HepG2 (cell line): Measurements from ENCODE around the gene SH3BP2. TPM values are rescaled to one million over a fixed set of nuclear protein-coding genes. Genes with fewer than 3 reads are reported as not detected.

Source experiments
- ATAC-seq: fragments of 200-7000 bp; cut with Tn5 transposase; 3 replicates; pipeline ENCODE4 v1.9.1; 2020; ENCODE audit warnings: mild to moderate bottlenecking, moderate library complexity
- BruUV-seq: library from RNA; stranded (reverse); fragments of 400-500 nt; replicated peaks from 2 replicates; lab custom pipeline; 2021; lab: Mats Ljungman, UMichigan
- CTCF ChIA-PET: fragments of 300-600 bp; formaldehyde crosslinking; extraction: SDS; loops from one replicate; lab custom pipeline; 2021; ENCODE audit warnings: low total read pairs, inconsistent platforms, low intra/inter-chr PET ratio; lab: Yijun Ruan, JAX
- POLR2A ChIA-PET: fragments of 350-600 bp; sonication (Branson Sonifier 250); formaldehyde crosslinking; loops from one replicate; lab custom pipeline; 2020; ENCODE audit warnings: antibody characterized with exemption, inconsistent platforms; lab: Yijun Ruan, JAX
- DNase-seq: peaks from one replicate; pipeline ENCODE4 v3.0.0-alpha.2; 2015; ENCODE audit warnings: low spot score
- FAIRE-seq: peaks from 3 replicates; lab custom pipeline; 2011; peaks lifted over from hg19 to GRCh38; lab: Jason Lieb, UNC
- H2AFZ ChIP-seq: one replicate; pipeline ENCODE4 v1.6.1; 2011; ENCODE audit warnings: low read length, inconsistent platforms
- H3K27ac ChIP-seq: fragments of 300-600 bp; 3 replicates; pipeline ENCODE4 v1.8.0; 2011; ENCODE audit warnings: mixed run types, mild to moderate bottlenecking, mixed read lengths, low read length, inconsistent platforms; ENCODE audit not compliant: insufficient read depth; ENCODE audit errors: extremely low read length
- H3K27me3 ChIP-seq, 2 experiments: fragments of 200-600 bp in 1 of 2; 2 replicates in 1 of 2; 3 replicates in 1 of 2; pipeline versions ENCODE4 v1.6.0 to v1.8.0; 2011; ENCODE audit warnings: low read length in 2 of 2, mild to moderate bottlenecking in 2 of 2, moderate library complexity in 2 of 2, inconsistent platforms in 1 of 2; ENCODE audit not compliant: insufficient read depth in 2 of 2, control insufficient read depth in 1 of 2
- H3K36me3 ChIP-seq, 2 experiments: fragments of 200-600 bp in 1 of 2; replicated peaks in 1 of 2; 2 replicates in 1 of 2; 3 replicates in 1 of 2; pipeline versions ENCODE4 v1.5.1 to v1.8.0; 2011; ENCODE audit warnings: low read length in 2 of 2, inconsistent platforms in 1 of 2; ENCODE audit not compliant: insufficient read depth in 2 of 2, control insufficient read depth in 1 of 2
- H3K4me1 ChIP-seq: 2 replicates; pipeline ENCODE4 v1.5.1; 2012; ENCODE audit warnings: low read length, inconsistent platforms; ENCODE audit not compliant: insufficient read depth
- H3K4me2 ChIP-seq: 2 replicates; pipeline ENCODE4 v1.6.0; 2011; ENCODE audit warnings: low read depth, low read length, inconsistent platforms
- H3K4me3 ChIP-seq, 3 experiments: fragments of 200-600 bp in 1 of 3; sonication (generic), shearing (Covaris generic) in 1 of 3; replicated peaks in 1 of 3; 2 replicates each; pipeline ENCODE4 v1.5.1; 2011 to 2016; ENCODE audit warnings: low read length in 3 of 3, inconsistent platforms in 2 of 3, low read depth in 2 of 3, mild to moderate bottlenecking in 2 of 3, control low read depth in 1 of 3, mixed read lengths in 1 of 3; ENCODE audit not compliant: insufficient read depth in 1 of 3
- H3K79me2 ChIP-seq: one replicate; pipeline ENCODE4 v1.6.1; 2011; ENCODE audit warnings: low read length, inconsistent platforms; ENCODE audit not compliant: insufficient read depth
- H3K9ac ChIP-seq: 2 replicates; pipeline ENCODE4 v1.6.0; 2011; ENCODE audit warnings: mild to moderate bottlenecking, low read depth, low read length, inconsistent platforms; ENCODE audit not compliant: insufficient read depth
- H3K9me3 ChIP-seq: 2 replicates; pipeline ENCODE4 v1.5.1; 2012; ENCODE audit warnings: mild to moderate bottlenecking, low read length
- H4K20me1 ChIP-seq: 2 replicates; pipeline ENCODE4 v1.6.0; 2011; ENCODE audit warnings: inconsistent platforms, mild to moderate bottlenecking, low read length, moderate library complexity; ENCODE audit not compliant: insufficient read depth
- AKAP8 ChIP-seq: sonication (generic); formaldehyde crosslinking; IDR thresholded peaks from 2 replicates; pipeline ENCODE4 v1.5.1; 2020; ENCODE audit warnings: mild to moderate bottlenecking, missing genetic modification reagents
- EEA1 ChIP-seq: sonication (generic); formaldehyde crosslinking; IDR thresholded peaks from 2 replicates; pipeline ENCODE4 v1.5.1; 2020; ENCODE audit warnings: mild to moderate bottlenecking, missing genetic modification reagents, borderline replicate concordance
- GZF1 ChIP-seq: sonication (generic); formaldehyde crosslinking; IDR thresholded peaks from 2 replicates; pipeline ENCODE4 v1.5.1; 2020; ENCODE audit warnings: mild to moderate bottlenecking, missing genetic modification reagents
- PITX1 ChIP-seq: sonication (generic); formaldehyde crosslinking; IDR thresholded peaks from 2 replicates; pipeline ENCODE4 v1.5.1; 2020; ENCODE audit warnings: mild to moderate bottlenecking, missing genetic modification reagents
- ZBTB38 ChIP-seq: sonication (generic); formaldehyde crosslinking; IDR thresholded peaks from 2 replicates; pipeline ENCODE4 v1.5.1; 2020; ENCODE audit warnings: mild to moderate bottlenecking, missing genetic modification reagents
- ZC3H4 ChIP-seq: sonication (generic); formaldehyde crosslinking; IDR thresholded peaks from 2 replicates; pipeline ENCODE4 v1.4.0; 2020; ENCODE audit warnings: missing genetic modification reagents, borderline replicate concordance
- ZNF441 ChIP-seq: sonication (generic); formaldehyde crosslinking; IDR thresholded peaks from 2 replicates; pipeline ENCODE4 v1.7.0; 2021; ENCODE audit warnings: missing genetic modification reagents, borderline replicate concordance
- ZNF660 ChIP-seq: sonication (generic); formaldehyde crosslinking; IDR thresholded peaks from 2 replicates; pipeline ENCODE4 v1.5.1; 2020; ENCODE audit warnings: mild to moderate bottlenecking, low read depth, missing genetic modification reagents, borderline replicate concordance
- ZNF724P ChIP-seq: sonication (generic); formaldehyde crosslinking; IDR thresholded peaks from 2 replicates; pipeline ENCODE4 v1.8.0; 2022; ENCODE audit warnings: missing genetic modification reagents, borderline replicate concordance
- ZSCAN12 ChIP-seq: sonication (generic); formaldehyde crosslinking; IDR thresholded peaks from 2 replicates; pipeline ENCODE4 v1.9.0; 2021; ENCODE audit warnings: mild to moderate bottlenecking, missing genetic modification reagents
- WGBS: methylation state at CpG from one replicate; pipeline ENCODE4 v1.1.6; 2017; ENCODE audit warnings: low lambda C conversion rate; 5-methylcytosine and 5-hydroxymethylcytosine counted together
- in situ Hi-C: cut with HindIII; loops from 2 replicates; pipeline ENCODE4 v1.10.0; 2017; ENCODE audit warnings: low pct_unique_long_range_greater_than_20kb; ENCODE audit not compliant: extremely low pct_ligation_motif_present
- intact Hi-C: fragments of 100-400 bp; cut with micrococcal nuclease; formaldehyde crosslinking; loops from one replicate; pipeline ENCODE4 v1.10.0; 2022; ENCODE audit not compliant: unreplicated experiment
- polyA plus RNA-seq, 8 experiments: library from polyadenylated mRNA; depleted of rRNA in 3 of 8; stranded (reverse) in 7 of 8; unstranded in 1 of 8; fragments of >200 nt; fragmentation: Illumina TruSeq in 4 of 8; extraction: Trizol in 4 of 8; gene quantifications; 2 replicates each; pipeline versions ENCODE4 v1.2.1 to v1.2.3, GENCODE V29; 2011 to 2016; ENCODE audit warnings: low read depth in 4 of 8, missing spikeins in 1 of 8, mixed read lengths in 1 of 8; ENCODE audit not compliant: insufficient read depth in 1 of 8
- total RNA-seq, 5 experiments: library from RNA; depleted of rRNA; stranded (reverse); fragments of >200 nt; fragmentation: Illumina TruSeq; extraction: Trizol; gene quantifications; 2 replicates each; pipeline ENCODE4 v1.2.3, GENCODE V29; 2016; ENCODE audit warnings: low read depth in 1 of 5
- TF ChIP-seq, protein P1 (sequence below): sonication (generic); formaldehyde crosslinking; IDR thresholded peaks from 2 replicates; pipeline ENCODE4 v1.9.0; 2021; ENCODE audit warnings: missing genetic modification reagents, borderline replicate concordance

SH3BP2 gene
- total and polyA plus RNA-seq, 2 of the 13 experiments (the other 11 are each of a cell fraction or from before 2014, with no cell fraction given): 16.9 to 34.5 TPM

DNA sequence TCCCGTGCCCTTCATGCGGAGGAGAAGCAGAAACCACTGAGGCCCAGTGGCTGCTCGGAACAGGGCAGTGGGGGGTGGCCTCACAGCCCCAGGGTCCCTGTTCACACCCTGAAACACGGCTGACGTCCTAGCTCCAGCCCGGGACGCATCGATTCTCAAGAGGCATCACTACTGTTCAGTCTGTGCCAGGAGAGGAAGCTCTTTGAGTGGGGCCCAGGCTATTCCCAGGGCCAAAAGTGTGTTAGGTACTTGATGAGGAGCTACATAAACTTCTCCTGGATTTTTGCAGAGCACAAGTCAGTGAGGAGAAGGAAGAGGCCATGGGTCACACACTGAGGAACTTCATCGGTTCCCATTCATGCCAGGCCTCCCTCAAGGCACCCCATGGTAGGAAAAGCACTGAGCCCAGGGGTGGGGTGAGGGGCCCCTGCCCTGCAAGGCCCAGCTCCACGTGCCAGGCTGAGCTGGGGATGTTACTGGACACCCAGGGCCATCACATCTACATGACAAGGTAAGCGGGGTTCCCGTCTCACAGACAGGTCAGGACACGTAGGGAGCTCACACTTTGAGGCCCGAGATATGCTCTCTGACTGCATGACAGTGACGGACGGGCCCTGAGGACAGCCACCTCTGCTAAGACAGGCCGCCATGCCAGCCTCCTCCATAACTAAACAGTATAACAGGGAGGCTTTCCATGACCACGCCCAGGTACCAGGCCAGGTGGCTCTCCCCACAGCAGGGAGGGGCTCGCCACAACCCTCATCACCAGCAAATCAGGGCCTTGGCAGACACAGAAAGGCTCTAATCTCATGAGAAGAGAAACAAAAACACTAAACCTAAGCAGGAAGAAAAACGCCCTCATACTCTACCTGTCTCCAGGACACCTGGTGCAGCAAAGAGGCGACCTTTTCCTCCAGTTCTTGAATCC is 49.1 kb upstream of the SH3BP2 start:
- no peak for DNase-seq
- no peaks in the 10 kb centered on the region for H3K27me3 ChIP-seq
- no peaks in the 10 kb centered on the region for H3K9me3 ChIP-seq
- H4K20me1 ChIP-seq: no peaks in the 10 kb centered on the region
- intact Hi-C loops (no loop called here), in situ Hi-C loops (no loop called here)
- H3K27ac ChIP-seq: no peak overlapping the region
- TF ChIP-seq ZNF660 (CRISPR knock-in tag) (no peak), ZNF441 (CRISPR knock-in tag) (no peak), AKAP8 (no peak), EEA1 (CRISPR knock-in tag) (no peak), GZF1 (CRISPR knock-in tag) (no peak), ZSCAN12 (CRISPR knock-in tag) (no peak), ZBTB38 (CRISPR knock-in tag) (no peak), PITX1 (CRISPR knock-in tag) (no peak), ZC3H4 (CRISPR knock-in tag) (no peak), ZNF724P (CRISPR knock-in tag) (no peak)
- TF ChIP-seq, protein P1, sequence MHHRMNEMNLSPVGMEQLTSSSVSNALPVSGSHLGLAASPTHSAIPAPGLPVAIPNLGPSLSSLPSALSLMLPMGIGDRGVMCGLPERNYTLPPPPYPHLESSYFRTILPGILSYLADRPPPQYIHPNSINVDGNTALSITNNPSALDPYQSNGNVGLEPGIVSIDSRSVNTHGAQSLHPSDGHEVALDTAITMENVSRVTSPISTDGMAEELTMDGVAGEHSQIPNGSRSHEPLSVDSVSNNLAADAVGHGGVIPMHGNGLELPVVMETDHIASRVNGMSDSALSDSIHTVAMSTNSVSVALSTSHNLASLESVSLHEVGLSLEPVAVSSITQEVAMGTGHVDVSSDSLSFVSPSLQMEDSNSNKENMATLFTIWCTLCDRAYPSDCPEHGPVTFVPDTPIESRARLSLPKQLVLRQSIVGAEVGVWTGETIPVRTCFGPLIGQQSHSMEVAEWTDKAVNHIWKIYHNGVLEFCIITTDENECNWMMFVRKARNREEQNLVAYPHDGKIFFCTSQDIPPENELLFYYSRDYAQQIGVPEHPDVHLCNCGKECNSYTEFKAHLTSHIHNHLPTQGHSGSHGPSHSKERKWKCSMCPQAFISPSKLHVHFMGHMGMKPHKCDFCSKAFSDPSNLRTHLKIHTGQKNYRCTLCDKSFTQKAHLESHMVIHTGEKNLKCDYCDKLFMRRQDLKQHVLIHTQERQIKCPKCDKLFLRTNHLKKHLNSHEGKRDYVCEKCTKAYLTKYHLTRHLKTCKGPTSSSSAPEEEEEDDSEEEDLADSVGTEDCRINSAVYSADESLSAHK (CRISPR knock-in tag): no peak
- no peak overlapping the region for H3K4me3 ChIP-seq
- ATAC-seq: no peak
- FAIRE-seq: no peak
- H3K79me2 ChIP-seq: no peaks in the 10 kb centered on the region
- no peak overlapping the region for H3K4me2 ChIP-seq
- BruUV-seq: no TSS peak
- H3K36me3 ChIP-seq: peaks cover 21 to 53% of the 10 kb centered on the region in 2 experiments
- H2AFZ ChIP-seq: no peak overlapping the region
- CTCF ChIA-PET: no interaction called here
- 95% methylated on average over 12 of the region's 21 CpGs for WGBS
- no peak overlapping the region for H3K9ac ChIP-seq
- H3K4me1 ChIP-seq: no peaks in the 10 kb centered on the region
- POLR2A ChIA-PET: interaction anchor here (1.7 kb wide), 1 partner anchor 13 kb away, joined by 4 read pairs; no protein-coding TSS in a partner anchor
